Osteoblast (primary cell): ENCODE results near the gene C1S. TPM values are rescaled to one million over a fixed set of nuclear protein-coding genes. Genes with fewer than 3 reads are reported as not detected.

Experiments
- DNase-seq: peaks from one replicate; pipeline ENCODE4 v3.0.0; 2011; ENCODE audit warnings: low spot score, mixed read lengths; ENCODE audit not compliant: insufficient read length; ENCODE audit errors: missing footprints
- H2AFZ ChIP-seq: 2 replicates; pipeline ENCODE4 v1.6.0; 2011; ENCODE audit warnings: mild to moderate bottlenecking, low read length
- H3K27ac ChIP-seq: 2 replicates; pipeline ENCODE4 v1.5.1; 2011; ENCODE audit warnings: mild to moderate bottlenecking, low read depth, low read length, moderate library complexity
- H3K27me3 ChIP-seq: 2 replicates; pipeline ENCODE4 v1.6.0; 2012; ENCODE audit warnings: mild to moderate bottlenecking, control low read depth, inconsistent platforms, low read length, moderate library complexity; ENCODE audit not compliant: insufficient read depth
- H3K36me3 ChIP-seq: 2 replicates; pipeline ENCODE4 v1.5.1; 2011; ENCODE audit warnings: mild to moderate bottlenecking, low read length, control low read depth, moderate library complexity; ENCODE audit not compliant: insufficient read depth
- H3K4me1 ChIP-seq: 2 replicates; pipeline ENCODE4 v1.5.1; 2011; ENCODE audit warnings: mild to moderate bottlenecking, low read length, control low read depth, moderate library complexity; ENCODE audit not compliant: insufficient read depth
- H3K4me2 ChIP-seq: 2 replicates; pipeline ENCODE4 v1.6.0; 2011; ENCODE audit warnings: mild to moderate bottlenecking, low read length; ENCODE audit not compliant: insufficient read depth
- H3K4me3 ChIP-seq: fragments of 200-600 bp; sonication (generic); 3 replicates; pipeline ENCODE4 v1.5.1; 2012; ENCODE audit warnings: mild to moderate bottlenecking, low read length, inconsistent platforms; ENCODE audit not compliant: insufficient read depth
- H3K79me2 ChIP-seq: 2 replicates; pipeline ENCODE4 v1.6.0; 2012; ENCODE audit warnings: mild to moderate bottlenecking, low read length, control low read depth, inconsistent platforms; ENCODE audit not compliant: insufficient read depth
- H3K9me3 ChIP-seq: 2 replicates; pipeline ENCODE4 v1.5.1; 2011; ENCODE audit warnings: low read depth, low read length, control low read depth
- H4K20me1 ChIP-seq: 2 replicates; pipeline ENCODE4 v1.6.0; 2012; ENCODE audit warnings: mild to moderate bottlenecking, low read length, control low read depth; ENCODE audit not compliant: insufficient read depth
- total RNA-seq: library from RNA; depleted of rRNA; stranded (reverse); fragments of >200 nt; gene quantifications from 2 replicates; pipeline ENCODE4 v1.2.3, GENCODE V29; 2012
- TF ChIP-seq, protein P1 (sequence below): IDR thresholded peaks from 2 replicates; pipeline ENCODE4 v1.5.1; 2011; ENCODE audit warnings: mild to moderate bottlenecking, low read depth, low read length, moderate library complexity; ENCODE audit errors: extremely low read depth

Gene C1S
- total RNA-seq, 1 donor: 443 TPM

DNA sequence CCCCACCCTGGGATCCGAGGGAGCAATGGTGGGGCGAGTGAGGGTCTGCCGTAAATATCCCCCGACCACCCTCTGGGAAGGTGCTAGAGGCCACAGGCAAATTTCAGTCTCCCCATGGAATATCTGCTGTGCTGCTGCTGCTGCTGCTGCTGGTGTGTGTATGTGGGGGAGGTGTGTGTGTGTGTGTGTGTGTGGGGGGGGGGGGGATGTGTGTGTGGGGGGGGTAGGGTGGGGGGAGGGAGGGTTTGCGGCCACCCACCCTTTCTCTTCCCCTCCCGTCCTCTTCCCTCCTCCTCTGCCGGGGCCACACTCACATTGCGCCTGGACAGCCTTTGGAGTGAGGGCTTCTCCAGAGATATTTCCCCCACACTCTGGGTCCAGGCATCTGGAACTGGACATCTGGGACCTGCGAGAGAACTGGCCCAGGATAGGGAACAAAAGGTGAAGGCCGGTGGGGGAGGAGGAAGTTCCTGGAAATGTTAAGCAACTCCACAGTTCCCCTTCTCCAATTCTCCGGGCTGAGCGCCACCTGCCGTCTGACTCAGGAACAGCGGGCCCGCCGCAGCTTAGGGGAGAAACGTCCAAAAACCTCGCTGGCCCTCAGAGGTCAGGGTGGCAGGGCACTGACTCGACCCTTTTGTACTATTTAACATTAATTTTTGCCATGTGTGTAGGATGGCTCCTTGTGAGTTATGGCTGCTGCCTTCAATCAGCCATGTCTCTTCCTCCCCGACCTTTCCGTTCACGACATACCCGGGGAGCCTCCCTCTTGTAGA is 48.5 kb downstream of the C1S start, which contains the start of gene C1RL:
C1RL (minus strand) TSS at position 419 of the 776 bp plus-strand sequence; CDS start at position 385, 34 bp downstream.
- H3K9me3 ChIP-seq: no peaks in the 10 kb centered on the region
- no peaks in the 10 kb centered on the region for H3K27me3 ChIP-seq
- peak within 1 kb of the TSS; percentile 95 for H3K4me2 ChIP-seq
- peak within 1 kb of the TSS; percentile 92 for H2AFZ ChIP-seq
- H3K27ac ChIP-seq: peak within 1 kb of the TSS; percentile 89
- H3K79me2 ChIP-seq: peaks cover 32% of the 10 kb centered on the region
- TF ChIP-seq, protein P1, sequence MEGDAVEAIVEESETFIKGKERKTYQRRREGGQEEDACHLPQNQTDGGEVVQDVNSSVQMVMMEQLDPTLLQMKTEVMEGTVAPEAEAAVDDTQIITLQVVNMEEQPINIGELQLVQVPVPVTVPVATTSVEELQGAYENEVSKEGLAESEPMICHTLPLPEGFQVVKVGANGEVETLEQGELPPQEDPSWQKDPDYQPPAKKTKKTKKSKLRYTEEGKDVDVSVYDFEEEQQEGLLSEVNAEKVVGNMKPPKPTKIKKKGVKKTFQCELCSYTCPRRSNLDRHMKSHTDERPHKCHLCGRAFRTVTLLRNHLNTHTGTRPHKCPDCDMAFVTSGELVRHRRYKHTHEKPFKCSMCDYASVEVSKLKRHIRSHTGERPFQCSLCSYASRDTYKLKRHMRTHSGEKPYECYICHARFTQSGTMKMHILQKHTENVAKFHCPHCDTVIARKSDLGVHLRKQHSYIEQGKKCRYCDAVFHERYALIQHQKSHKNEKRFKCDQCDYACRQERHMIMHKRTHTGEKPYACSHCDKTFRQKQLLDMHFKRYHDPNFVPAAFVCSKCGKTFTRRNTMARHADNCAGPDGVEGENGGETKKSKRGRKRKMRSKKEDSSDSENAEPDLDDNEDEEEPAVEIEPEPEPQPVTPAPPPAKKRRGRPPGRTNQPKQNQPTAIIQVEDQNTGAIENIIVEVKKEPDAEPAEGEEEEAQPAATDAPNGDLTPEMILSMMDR: peak; percentile 97
- DNase-seq: peak; percentile 87
- H4K20me1 ChIP-seq: peaks cover 11% of the 10 kb centered on the region
- H3K36me3 ChIP-seq: no peaks in the 10 kb centered on the region
- H3K4me3 ChIP-seq: peak within 1 kb of the TSS; percentile 87
- H3K4me1 ChIP-seq: peaks cover 12% of the 10 kb centered on the region

DNA sequence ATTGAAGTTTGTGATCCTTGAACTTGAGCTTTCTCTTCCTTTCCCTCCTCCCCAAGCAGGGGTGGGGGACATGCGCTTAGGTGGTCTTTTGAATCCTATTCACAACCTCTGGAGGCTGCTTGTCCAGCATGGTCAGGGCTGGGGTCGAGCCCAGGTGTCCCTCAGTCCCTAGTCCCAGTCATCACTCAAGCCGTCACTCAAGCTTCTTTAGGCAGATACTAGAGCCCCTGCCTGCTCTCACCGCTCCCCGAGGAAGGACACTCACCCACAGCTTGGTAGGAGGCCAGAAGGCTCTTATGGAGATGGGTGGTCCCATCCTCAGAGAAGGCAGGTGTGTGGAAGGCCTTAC is 49.0 kb downstream of the C1S start:
- TF ChIP-seq, protein P1: no peak
- Histone ChIP-seq H3K9me3 (no peaks in the 10 kb centered on the region), H3K27ac (no peak overlapping the region), H3K27me3 (no peaks in the 10 kb centered on the region), H2AFZ (peak overlapping the region; percentile 81), H4K20me1 (peaks cover 5% of the 10 kb centered on the region), H3K4me3 (peak overlapping the region; percentile 87), H3K4me1 (peaks cover 12% of the 10 kb centered on the region), H3K4me2 (peak overlapping the region; percentile 95), H3K79me2 (peaks cover 32% of the 10 kb centered on the region), H3K36me3 (no peaks in the 10 kb centered on the region)
- no peak for DNase-seq

DNA sequence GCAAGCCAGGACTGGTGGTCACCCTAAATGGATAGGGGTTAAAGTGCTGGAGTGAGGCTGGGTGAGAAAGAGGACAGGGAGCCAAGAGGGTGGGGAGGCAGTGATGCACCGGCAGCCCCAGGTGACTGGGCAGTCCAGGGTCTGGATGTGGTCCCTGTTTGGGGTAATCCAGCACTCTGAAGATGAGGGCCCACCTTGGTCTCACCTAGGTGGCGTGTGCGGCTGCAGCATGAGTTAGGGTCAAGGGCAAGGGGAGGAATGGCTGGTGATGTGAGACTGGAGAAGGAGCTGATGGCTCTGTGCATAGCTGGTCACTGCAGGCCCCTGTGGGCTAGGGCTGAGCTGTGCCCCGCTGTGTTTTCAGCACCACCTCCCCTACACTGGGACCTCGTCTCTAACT is 50.1 kb downstream of the C1S start:
- TF ChIP-seq, protein P1: no peak
- Histone ChIP-seq H2AFZ (no peak overlapping the region), H4K20me1 (peaks cover under 1% of the 10 kb centered on the region), H3K4me2 (no peak overlapping the region), H3K4me1 (peaks cover 12% of the 10 kb centered on the region), H3K4me3 (no peak overlapping the region), H3K79me2 (peaks cover 27% of the 10 kb centered on the region), H3K9me3 (no peaks in the 10 kb centered on the region), H3K27ac (no peak overlapping the region), H3K27me3 (no peaks in the 10 kb centered on the region), H3K36me3 (no peaks in the 10 kb centered on the region)
- no peak for DNase-seq

DNA sequence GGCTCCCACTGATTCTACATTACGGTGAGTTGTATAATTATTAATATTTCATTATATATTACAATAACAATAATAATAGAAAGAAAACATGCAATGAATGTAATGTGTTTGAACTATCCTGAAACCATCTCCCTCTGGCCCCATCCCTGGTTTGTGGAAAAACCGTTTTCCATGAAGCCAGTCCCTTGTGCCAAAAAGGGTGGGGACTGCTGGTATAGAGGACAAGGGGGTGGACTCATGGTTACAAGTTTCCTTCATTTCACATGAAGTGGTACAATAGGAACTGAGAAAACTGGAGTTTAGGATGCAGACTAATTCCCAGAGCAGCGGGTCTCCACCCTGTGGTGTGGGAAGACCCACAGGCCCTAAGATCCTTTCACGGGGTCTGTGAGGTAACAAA is 51.5 kb downstream of the C1S start:
- Histone ChIP-seq H3K36me3 (peaks cover 1% of the 10 kb centered on the region), H3K9me3 (no peaks in the 10 kb centered on the region), H3K27me3 (no peaks in the 10 kb centered on the region), H3K27ac (no peak overlapping the region), H3K79me2 (peaks cover 16% of the 10 kb centered on the region), H3K4me1 (peaks cover 12% of the 10 kb centered on the region), H3K4me3 (no peak overlapping the region), H2AFZ (no peak overlapping the region), H3K4me2 (no peak overlapping the region), H4K20me1 (no peaks in the 10 kb centered on the region)
- TF ChIP-seq, protein P1: no peak
- no peak for DNase-seq
